ENCODE results near the gene TBX6.

GRCh38 chr16:30096862-30097563, 5.3 kb upstream of the TBX6 start:
- TF ChIP-seq CTCF (IDR thresholded peaks at IDR 0.05): no peak
- TF ChIP-seq ZFX (IDR thresholded peaks at IDR 0.05; ENCODE audit: borderline replicate concordance): no peak

All from 22Rv1 (cell line).